ENCODE results near the gene SRPRB. TPM values are rescaled to one million over a fixed set of nuclear protein-coding genes. Genes with fewer than 3 reads are reported as not detected.
A peak's percentile ranks its signal among the peaks of the same experiment; 100 is the strongest.

Gene SRPRB
- total RNA-seq, 1 donor from 2014 or later: 27.8 TPM

- DNase-seq (ENCODE audit: low spot score): peak; percentile 68
- peak; percentile 54 for ATAC-seq
- intact Hi-C loops (cut with DNase I): loop anchor here (5.0 kb wide), 1 partner anchor 105 kb away; no protein-coding TSS in a partner anchor
These were observed 16.4 kb downstream of the SRPRB start for GRCh38 chr3:133821767-133822638.

- ATAC-seq: no peak
- intact Hi-C loops (cut with DNase I): loop anchor here (5.0 kb wide), 1 partner anchor 102 kb away; no protein-coding TSS in a partner anchor
- no peak for DNase-seq (ENCODE audit: low spot score)
These were observed 19.4 kb downstream of the SRPRB start for GRCh38 chr3:133824961-133825485.

- intact Hi-C loops (cut with DNase I): no loop called here
- ATAC-seq: no peak
- DNase-seq (ENCODE audit: low spot score): no peak
These were observed 20.5 kb downstream of the SRPRB start for GRCh38 chr3:133825969-133826727.

GRCh38 chr3:133827136-133827535 is 21.5 kb downstream of the SRPRB start:
- ATAC-seq (no peak), DNase-seq (ENCODE audit: low spot score) (no peak)
- intact Hi-C loops (cut with DNase I): no loop called here

GRCh38 chr3:133827684-133828083 is 22.1 kb downstream of the SRPRB start:
- no peak for DNase-seq (ENCODE audit: low spot score)
- intact Hi-C loops (cut with DNase I): no loop called here
- no peak for ATAC-seq

- intact Hi-C loops (cut with DNase I): no loop called here
- DNase-seq (ENCODE audit: low spot score) (no peak), ATAC-seq (no peak)
These were observed 23.1 kb downstream of the SRPRB start for GRCh38 chr3:133828576-133829309.

- DNase-seq (ENCODE audit: low spot score): no peak
- intact Hi-C loops (cut with DNase I): no loop called here
- ATAC-seq: no peak
These were observed 23.7 kb downstream of the SRPRB start for GRCh38 chr3:133829310-133829707.

GRCh38 chr3:133830071-133830470 is 24.5 kb downstream of the SRPRB start:
- intact Hi-C loops (cut with DNase I): no loop called here
- DNase-seq (ENCODE audit: low spot score) (no peak), ATAC-seq (no peak)

- DNase-seq (ENCODE audit: low spot score) (no peak), ATAC-seq (no peak)
- intact Hi-C loops (cut with DNase I): no loop called here
These were observed 26.6 kb downstream of the SRPRB start for GRCh38 chr3:133831966-133832801.

GRCh38 chr3:133832802-133833144 is 27.2 kb downstream of the SRPRB start:
- no peak for ATAC-seq
- intact Hi-C loops (cut with DNase I): no loop called here
- DNase-seq (ENCODE audit: low spot score): no peak

GRCh38 chr3:133833267-133833666 is 27.7 kb downstream of the SRPRB start:
- ATAC-seq: no peak
- no peak for DNase-seq (ENCODE audit: low spot score)
- intact Hi-C loops (cut with DNase I): no loop called here

GRCh38 chr3:133833880-133834620 is 28.4 kb downstream of the SRPRB start:
- DNase-seq (ENCODE audit: low spot score) (no peak), ATAC-seq (no peak)
- intact Hi-C loops (cut with DNase I): no loop called here

- ATAC-seq: no peak
- intact Hi-C loops (cut with DNase I): no loop called here
- no peak for DNase-seq (ENCODE audit: low spot score)
These were observed 29.2 kb downstream of the SRPRB start for GRCh38 chr3:133834621-133835417.

GRCh38 chr3:133835418-133835743 is 29.8 kb downstream of the SRPRB start:
- DNase-seq (ENCODE audit: low spot score): no peak
- intact Hi-C loops (cut with DNase I): no loop called here
- no peak for ATAC-seq

- DNase-seq (ENCODE audit: low spot score) (no peak), ATAC-seq (no peak)
- intact Hi-C loops (cut with DNase I): no loop called here
These were observed 30.3 kb downstream of the SRPRB start for GRCh38 chr3:133835961-133836360.

- intact Hi-C loops (cut with DNase I): no loop called here
- DNase-seq (ENCODE audit: low spot score) (no peak), ATAC-seq (no peak)
These were observed 31.0 kb downstream of the SRPRB start for GRCh38 chr3:133836497-133837158.

Data from sciatic nerve (tissue), 2 donors.